GM23338 (cell line): ENCODE data around the gene KRTAP4-8. TPM values are rescaled to one million over a fixed set of nuclear protein-coding genes. Genes with fewer than 3 reads are reported as not detected.

ENCODE experiments used
- ATAC-seq: fragments of 200-7000 bp; cut with Tn5 transposase; 3 replicates; pipeline ENCODE4 v1.9.1; 2020
- DNase-seq: peaks from one replicate; pipeline ENCODE4 v3.0.0-alpha.2; 2015; ENCODE audit warnings: low spot score
- H2AFZ ChIP-seq: fragments of 200-600 bp; sonication (generic); 2 replicates; pipeline ENCODE4 v1.8.0; 2016; ENCODE audit warnings: antibody characterized with exemption, mild to moderate bottlenecking, moderate library complexity
- H3F3A ChIP-seq: fragments of 200-600 bp; sonication (generic); replicated peaks from 2 replicates; pipeline ENCODE4 v1.8.0; 2017; ENCODE audit warnings: antibody characterized with exemption, mixed run types, low read depth
- H3K27ac ChIP-seq: fragments of 200-600 bp; sonication (generic); 2 replicates; pipeline ENCODE4 v1.6.1; 2016; ENCODE audit warnings: low read depth
- H3K27me3 ChIP-seq: fragments of 200-600 bp; sonication (generic); 2 replicates; pipeline ENCODE4 v1.8.0; 2016; ENCODE audit warnings: mild to moderate bottlenecking, mixed run types, moderate library complexity; ENCODE audit not compliant: insufficient read depth
- H3K36me3 ChIP-seq: fragments of 200-600 bp; sonication (generic); 2 replicates; pipeline ENCODE4 v1.8.0; 2016; ENCODE audit warnings: mild to moderate bottlenecking; ENCODE audit not compliant: insufficient read depth
- H3K4me1 ChIP-seq: fragments of 200-600 bp; sonication (generic); 2 replicates; pipeline ENCODE4 v1.8.0; 2016; ENCODE audit warnings: mild to moderate bottlenecking, moderate library complexity; ENCODE audit not compliant: insufficient read depth
- H3K4me2 ChIP-seq: fragments of 200-600 bp; sonication (generic); 2 replicates; pipeline ENCODE4 v1.7.1; 2017; ENCODE audit warnings: mixed run types
- H3K4me3 ChIP-seq: fragments of 200-600 bp; sonication (generic); 2 replicates; pipeline ENCODE4 v1.6.1; 2016; ENCODE audit warnings: mixed run types
- H3K79me2 ChIP-seq: fragments of 200-600 bp; sonication (generic); replicated peaks from 2 replicates; pipeline ENCODE4 v1.8.0; 2017; ENCODE audit warnings: mild to moderate bottlenecking; ENCODE audit not compliant: insufficient read depth
- H3K9me2 ChIP-seq: fragments of 200-600 bp; sonication (generic); 2 replicates; pipeline ENCODE4 v1.8.0; 2017; ENCODE audit not compliant: insufficient read depth
- H4K20me1 ChIP-seq: fragments of 200-600 bp; sonication (generic); replicated peaks from 2 replicates; pipeline ENCODE4 v1.8.0; 2017; ENCODE audit warnings: mild to moderate bottlenecking; ENCODE audit not compliant: insufficient read depth
- H3K27ac Mint-ChIP-seq: 2 replicates; pipeline ENCODE4 v1.8.0; 2020; ENCODE audit warnings: inconsistent platforms, mild to moderate bottlenecking, moderate library complexity, mixed read lengths
- H3K27me3 Mint-ChIP-seq: 3 replicates; pipeline ENCODE4 v1.8.0; 2022; ENCODE audit warnings: low read depth, mild to moderate bottlenecking, moderate library complexity, mixed read lengths, inconsistent platforms; ENCODE audit not compliant: insufficient read depth, poor library complexity
- H3K36me3 Mint-ChIP-seq: 3 replicates; pipeline ENCODE4 v1.8.0; 2021; ENCODE audit warnings: low read depth, mild to moderate bottlenecking, inconsistent platforms, moderate library complexity, mixed read lengths
- H3K4me1 Mint-ChIP-seq: 3 replicates; pipeline ENCODE4 v1.8.0; 2020; ENCODE audit warnings: mild to moderate bottlenecking, inconsistent platforms, mixed read lengths
- H3K4me3 Mint-ChIP-seq: 3 replicates; pipeline ENCODE4 v1.8.0; 2021; ENCODE audit warnings: moderate library complexity, mild to moderate bottlenecking, inconsistent platforms, mixed read lengths
- H3K9me3 Mint-ChIP-seq: 3 replicates; pipeline ENCODE4 v1.8.0; 2020; ENCODE audit warnings: moderate library complexity, mild to moderate bottlenecking, inconsistent platforms, mixed read lengths
- CTCF ChIP-seq, 2 experiments: fragments of 200-600 bp in 1 of 2; sonication (generic) in 1 of 2; conservative IDR thresholded peaks; 2 replicates each; pipeline versions ENCODE4 v1.5.1 to v1.6.1; 2016 to 2017; ENCODE audit warnings: antibody characterized with exemption in 2 of 2, low read depth in 2 of 2, mild to moderate bottlenecking in 2 of 2, moderate library complexity in 1 of 2
- EZH2 ChIP-seq: fragments of 200-600 bp; sonication (generic); IDR thresholded peaks from one replicate; pipeline ENCODE4 v1.8.0; 2017; ENCODE audit warnings: antibody characterized with exemption, mild to moderate bottlenecking, low read depth; ENCODE audit not compliant: unreplicated experiment
- JUNB ChIP-seq: IDR thresholded peaks from one replicate; pipeline ENCODE4 v1.6.1; 2016; ENCODE audit warnings: antibody characterized with exemption; ENCODE audit not compliant: unreplicated experiment
- POLR2AphosphoS5 ChIP-seq: IDR thresholded peaks from 2 replicates; pipeline ENCODE4 v1.6.1; 2016; ENCODE audit warnings: antibody characterized with exemption, low read depth
- STAT1 ChIP-seq: IDR thresholded peaks from one replicate; pipeline ENCODE4 v1.6.1; 2016; ENCODE audit warnings: antibody characterized with exemption; ENCODE audit not compliant: unreplicated experiment
- ZNF331 ChIP-seq: fragments of 250-450 bp; sonication (Bioruptor Pico); IDR thresholded peaks from 2 replicates; pipeline ENCODE4 v1.5.0; 2020; ENCODE audit warnings: low read depth, mild to moderate bottlenecking, moderate library complexity
- ZNF462 ChIP-seq: fragments of 250-450 bp; sonication (Bioruptor Pico); IDR thresholded peaks from 2 replicates; pipeline ENCODE4 v1.5.0; 2020; ENCODE audit warnings: mild to moderate bottlenecking, moderate library complexity
- polyA plus RNA-seq: library from polyadenylated mRNA; unstranded; fragments of >200 nt; fragmentation: Nextera tagmentation; extraction: Ambion mirVana; gene quantifications from 2 replicates; pipeline ENCODE4 v1.2.1, GENCODE V29; 2016
- total RNA-seq: library from RNA; depleted of rRNA; stranded (reverse); fragments of >200 nt; shearing (Covaris generic); gene quantifications from 2 replicates; pipeline ENCODE4 v1.2.3, GENCODE V29; 2014

The KRTAP4-8 gene
- total and polyA plus RNA-seq, 2 experiments from 2014 or later, result not detected

GRCh38 chr17:41073676-41074075 is 24.3 kb downstream of the KRTAP4-8 start:
- Histone ChIP-seq H3K79me2 (no peaks in the 10 kb centered on the region), H3F3A (no peaks in the 10 kb centered on the region), H3K4me1 (no peaks in the 10 kb centered on the region), H2AFZ (no peak overlapping the region), H3K4me3 (no peak overlapping the region), H3K27ac (no peak overlapping the region), H3K36me3 (no peaks in the 10 kb centered on the region), H4K20me1 (no peaks in the 10 kb centered on the region), H3K4me2 (no peak overlapping the region), H3K9me2 (peaks cover 5% of the 10 kb centered on the region), H3K27me3 (no peaks in the 10 kb centered on the region)
- ATAC-seq, result no peak
- Mint-ChIP-seq H3K9me3 (no peaks in the 10 kb centered on the region; the same call in 2 of the 3 replicates), H3K4me1 (no peaks in the 10 kb centered on the region), H3K4me3 (no peak overlapping the region), H3K27me3 (no peaks in the 10 kb centered on the region), H3K27ac (no peak overlapping the region), H3K36me3 (no peaks in the 10 kb centered on the region)
- no peak for TF ChIP-seq EZH2
- no peak for TF ChIP-seq ZNF331 (CRISPR knock-in tag)
- TF ChIP-seq POLR2AphosphoS5, result no peak
- DNase-seq, result no peak

DNA sequence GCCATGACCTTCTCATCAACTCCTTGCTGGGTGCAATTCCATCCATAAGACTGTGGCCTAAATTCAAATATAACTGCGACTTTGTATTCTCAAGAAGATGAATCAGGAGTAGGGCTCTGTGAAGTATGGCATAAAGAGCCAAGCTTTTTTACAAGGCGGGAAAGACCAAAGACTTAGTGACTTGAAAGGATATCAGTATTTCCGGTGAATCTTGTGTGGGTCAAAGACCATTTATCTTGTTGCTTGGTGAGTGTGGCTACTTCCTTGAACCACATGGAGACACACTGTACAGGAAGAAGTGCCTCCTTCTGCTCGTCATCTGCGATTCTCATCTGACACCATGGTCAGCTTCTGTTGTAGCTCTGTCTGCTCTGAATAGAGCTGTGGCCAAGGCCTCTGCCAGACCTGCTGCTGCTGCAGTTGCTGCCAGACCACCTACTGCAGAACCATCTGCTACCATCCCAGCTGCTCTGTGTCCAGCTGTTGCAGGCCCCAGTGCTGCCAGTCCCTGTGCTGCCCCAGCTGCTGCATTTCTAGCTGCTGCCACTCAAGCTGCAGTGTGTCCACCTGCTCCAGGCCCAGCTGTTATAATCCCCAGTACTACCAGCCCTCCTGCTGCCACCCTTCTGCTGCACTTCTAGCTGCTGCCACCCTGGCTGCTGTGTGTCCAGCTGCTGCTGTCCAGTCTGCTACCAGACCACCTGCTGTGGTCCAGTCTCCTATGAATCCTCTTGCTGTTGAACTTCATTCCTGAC is 26.2 kb downstream of the KRTAP4-8 start:
- ATAC-seq (no peak), DNase-seq (no peak)
- H3F3A ChIP-seq, result no peaks in the 10 kb centered on the region
- no peaks in the 10 kb centered on the region for H3K27me3 Mint-ChIP-seq
- no peak overlapping the region for H3K4me2 ChIP-seq
- no peak overlapping the region for H3K4me3 ChIP-seq
- H3K27ac ChIP-seq, result no peak overlapping the region
- H3K4me3 Mint-ChIP-seq, result no peak overlapping the region
- H4K20me1 ChIP-seq, result no peaks in the 10 kb centered on the region
- no peak for TF ChIP-seq EZH2
- TF ChIP-seq STAT1, result no peak
- TF ChIP-seq ZNF331 (CRISPR knock-in tag), result no peak
- no peak overlapping the region for H2AFZ ChIP-seq
- no peaks in the 10 kb centered on the region for H3K4me1 ChIP-seq
- no peaks in the 10 kb centered on the region for H3K36me3 Mint-ChIP-seq
- no peaks in the 10 kb centered on the region; the same call in 2 of the 3 replicates for H3K9me3 Mint-ChIP-seq
- no peaks in the 10 kb centered on the region for H3K79me2 ChIP-seq
- no peaks in the 10 kb centered on the region for H3K27me3 ChIP-seq
- no peaks in the 10 kb centered on the region for H3K4me1 Mint-ChIP-seq
- no peak overlapping the region for H3K27ac Mint-ChIP-seq
- no peaks in the 10 kb centered on the region for H3K36me3 ChIP-seq
- H3K9me2 ChIP-seq, result no peaks in the 10 kb centered on the region; the same call in none of the 2 replicates

DNA sequence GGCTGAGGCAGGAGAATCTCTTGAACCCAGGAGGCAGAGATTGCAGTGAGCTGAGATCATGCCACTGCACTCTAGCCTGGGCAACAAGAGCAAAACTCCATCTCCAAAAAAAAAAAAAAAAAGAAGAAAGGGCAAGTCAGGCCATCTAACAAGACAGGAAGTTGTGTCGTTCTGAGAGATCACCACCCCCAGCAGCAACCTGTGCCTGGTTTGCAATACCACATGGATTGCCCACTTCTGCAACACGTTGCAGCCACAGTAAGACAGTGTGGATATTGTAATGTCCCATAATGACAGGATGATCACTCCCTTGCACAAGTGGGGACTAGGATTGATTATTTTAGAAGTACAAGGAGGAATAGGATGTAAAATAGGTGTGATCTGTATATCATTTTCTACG is 28.9 kb downstream of the KRTAP4-8 start:
- Histone ChIP-seq H3K4me3 (no peak overlapping the region), H3F3A (no peaks in the 10 kb centered on the region), H2AFZ (no peak overlapping the region), H3K79me2 (no peaks in the 10 kb centered on the region), H4K20me1 (no peaks in the 10 kb centered on the region), H3K4me1 (no peaks in the 10 kb centered on the region), H3K27me3 (no peaks in the 10 kb centered on the region), H3K36me3 (no peaks in the 10 kb centered on the region), H3K9me2 (no peaks in the 10 kb centered on the region; the same call in none of the 2 replicates), H3K4me2 (no peak overlapping the region), H3K27ac (no peak overlapping the region)
- H3K27ac Mint-ChIP-seq, result no peak overlapping the region
- H3K4me1 Mint-ChIP-seq, result no peaks in the 10 kb centered on the region
- no peaks in the 10 kb centered on the region for H3K27me3 Mint-ChIP-seq
- no peak overlapping the region for H3K4me3 Mint-ChIP-seq
- no peaks in the 10 kb centered on the region for H3K9me3 Mint-ChIP-seq
- DNase-seq (no peak), ATAC-seq (no peak)
- H3K36me3 Mint-ChIP-seq, result no peaks in the 10 kb centered on the region
- TF ChIP-seq EZH2 (no peak), CTCF (conservative IDR thresholded peaks at IDR 0.05; ENCODE audit: low read depth in 2 of 2) (no peak), JUNB (no peak), ZNF462 (CRISPR knock-in tag) (no peak), POLR2AphosphoS5 (no peak), ZNF331 (CRISPR knock-in tag) (no peak)
